ENCODE measurements around the gene STT3B.
"Not testable (repeated sequence)": the region's sequence is repeated elsewhere in the genome, so short reads cannot be mapped to it uniquely, and the experiment has no call there.

STT3B gene

DNA sequence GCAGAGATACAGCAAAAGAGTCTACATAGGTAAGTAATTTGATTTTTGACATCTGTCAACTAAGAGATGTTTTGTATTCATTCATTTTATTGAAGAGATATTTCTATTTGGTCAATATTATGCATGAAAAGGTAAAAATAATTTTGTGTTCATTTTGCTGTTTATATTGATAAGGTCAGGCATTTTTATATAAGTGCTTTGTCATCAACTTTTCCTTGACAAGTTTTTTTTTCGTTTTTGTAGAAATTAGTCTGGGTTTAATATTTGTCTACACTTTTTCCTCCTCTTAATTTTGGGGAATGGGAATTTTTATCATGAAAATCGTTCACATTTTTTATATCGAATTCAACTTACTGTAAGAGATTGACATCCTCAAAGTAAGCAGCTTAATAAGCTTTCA, 67.7 kb downstream of the STT3B start:
- no peak for DNase-seq (ENCODE audit: low spot score)

DNA sequence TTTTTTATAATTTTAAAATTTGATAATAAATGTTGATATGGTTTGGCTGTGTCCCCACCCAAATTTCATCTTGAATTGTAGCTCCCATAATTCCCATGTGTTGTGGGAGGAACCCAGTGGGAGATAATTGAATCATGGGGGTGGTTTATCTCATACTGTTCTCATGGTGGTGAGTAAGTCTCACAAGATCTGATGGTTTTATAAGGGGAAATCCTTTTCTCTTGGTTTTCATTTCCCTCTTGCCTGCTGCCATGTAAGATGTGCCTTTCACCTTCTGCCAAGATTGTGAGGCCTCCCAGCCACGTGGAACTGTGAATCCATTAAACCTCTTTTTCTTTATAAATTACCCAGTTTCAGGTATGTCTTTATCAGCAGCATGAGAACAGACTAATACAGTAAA, 72.6 kb downstream of the STT3B start:
- DNase-seq (ENCODE audit: low spot score), result not testable (repeated sequence)

DNA sequence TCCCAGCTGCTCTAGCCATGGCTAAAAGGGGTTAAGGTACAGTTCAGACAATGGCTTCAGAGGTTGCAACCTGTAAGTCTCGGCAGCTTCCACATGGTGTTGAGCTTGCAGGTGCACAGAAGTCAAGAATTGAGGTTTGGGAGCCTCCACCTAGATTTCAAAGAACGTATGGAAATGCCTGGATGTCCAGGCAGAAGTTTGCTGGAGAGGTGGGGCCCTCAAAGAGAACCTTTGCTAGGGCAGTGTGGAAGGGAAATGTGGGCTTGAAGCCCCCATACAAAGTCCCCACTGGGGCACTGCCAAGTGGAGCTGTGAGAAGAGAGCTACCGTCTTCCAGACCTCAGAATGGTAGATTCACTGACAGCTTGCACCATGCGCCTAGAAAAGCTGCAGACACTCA, 73.7 kb downstream of the STT3B start:
- DNase-seq (ENCODE audit: low spot score), result no peak

DNA sequence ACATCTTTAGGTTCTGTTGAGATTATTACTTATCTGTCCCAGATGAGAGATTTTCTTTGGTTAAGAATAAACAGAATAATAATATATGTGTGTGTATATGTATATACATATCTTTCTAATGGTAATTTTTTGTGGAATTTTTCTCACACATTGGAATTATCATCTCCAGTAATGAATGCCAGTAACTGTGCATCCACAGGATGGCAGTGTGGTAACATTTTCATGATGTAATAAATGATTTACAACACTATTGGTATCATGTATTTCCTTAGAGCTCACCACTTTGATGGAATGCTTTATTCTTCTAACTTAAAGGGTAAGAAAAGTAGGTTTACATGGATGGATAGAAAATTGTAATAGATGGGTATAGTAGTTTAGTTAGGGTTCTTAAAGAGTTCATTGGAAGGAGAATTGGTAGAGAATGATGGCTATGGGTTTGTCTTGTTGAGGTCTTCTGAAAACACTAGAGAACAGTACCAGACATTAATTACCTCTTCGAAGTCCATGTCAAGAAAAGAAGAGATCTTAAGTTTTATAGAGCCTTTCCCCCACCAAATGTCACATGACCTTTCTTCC, 78.1 kb downstream of the STT3B start:
- no peak for DNase-seq (ENCODE audit: low spot score)

DNA sequence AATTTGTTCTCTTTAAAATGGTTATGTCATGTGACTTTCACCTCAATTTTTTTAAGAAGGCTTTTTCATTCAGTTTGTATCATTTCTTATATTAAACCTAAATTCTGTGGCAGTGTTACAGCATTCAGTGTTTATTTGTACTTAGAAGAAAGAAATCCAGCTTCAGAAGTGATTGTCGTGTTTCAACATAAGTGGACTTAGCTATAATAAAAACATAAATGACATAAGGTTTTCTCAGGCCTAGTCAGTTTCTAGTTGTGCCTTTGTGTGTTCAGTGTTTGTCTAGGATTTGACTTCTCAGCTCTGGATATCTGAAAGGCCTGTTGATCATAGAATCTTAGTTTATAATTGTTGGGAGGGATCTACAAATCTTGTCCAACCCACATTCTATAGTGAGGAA, 80.5 kb downstream of the STT3B start:
- DNase-seq (ENCODE audit: low spot score), result no peak

DNA sequence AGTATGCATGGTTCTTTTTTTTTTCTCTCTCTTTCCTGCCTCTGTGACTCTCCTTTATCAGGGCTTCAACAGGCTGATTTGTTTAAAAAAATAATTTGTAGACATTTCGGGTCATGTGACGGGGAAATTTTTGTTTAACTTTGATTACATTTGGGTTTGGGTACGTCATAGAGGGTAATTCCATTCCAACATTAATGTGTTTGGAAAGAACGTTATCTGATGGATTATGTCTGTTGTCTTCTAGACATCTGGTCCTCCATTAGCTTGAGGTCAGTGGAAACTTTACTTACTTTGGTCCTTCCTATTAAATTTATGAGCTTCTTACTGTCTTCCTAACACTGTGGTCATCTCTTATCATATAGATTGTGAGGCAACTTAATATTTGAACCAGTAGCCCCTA, 80.9 kb downstream of the STT3B start:
- no peak for DNase-seq (ENCODE audit: low spot score)

DNA sequence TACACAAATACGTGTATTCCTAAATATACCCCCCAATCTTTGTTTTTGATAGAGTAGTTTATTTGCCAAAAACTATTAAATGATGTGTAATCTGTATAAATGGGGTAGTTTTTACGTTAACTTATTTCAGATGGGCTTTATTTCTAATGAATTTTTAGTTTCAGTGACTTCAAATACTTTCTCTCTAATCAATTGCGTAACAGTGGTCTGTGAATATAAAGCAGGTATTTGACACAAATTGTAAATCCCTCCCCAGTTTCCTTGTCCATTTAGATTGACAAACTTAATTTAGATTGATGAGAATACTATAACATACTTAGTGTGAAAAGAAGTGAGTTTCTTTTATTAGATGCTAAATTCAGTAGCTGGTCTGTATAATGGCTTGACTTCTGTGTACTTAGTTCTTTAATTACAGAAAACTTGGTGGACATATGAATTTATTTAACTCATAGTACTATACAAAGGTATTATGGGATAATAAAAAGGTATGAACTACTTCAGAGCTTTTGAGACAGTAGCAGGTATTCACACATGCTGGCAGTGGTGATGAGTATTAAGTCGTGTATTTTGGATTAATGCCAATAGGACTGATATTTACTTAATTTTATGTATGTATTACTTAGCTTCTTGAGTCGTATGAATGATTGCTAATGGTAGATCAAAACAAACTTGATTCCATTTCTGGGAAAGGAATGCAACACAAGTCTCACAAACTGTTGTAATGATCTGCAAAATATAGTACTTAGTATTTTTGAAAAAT, 81.6 kb downstream of the STT3B start:
- DNase-seq (ENCODE audit: low spot score), result no peak

DNA sequence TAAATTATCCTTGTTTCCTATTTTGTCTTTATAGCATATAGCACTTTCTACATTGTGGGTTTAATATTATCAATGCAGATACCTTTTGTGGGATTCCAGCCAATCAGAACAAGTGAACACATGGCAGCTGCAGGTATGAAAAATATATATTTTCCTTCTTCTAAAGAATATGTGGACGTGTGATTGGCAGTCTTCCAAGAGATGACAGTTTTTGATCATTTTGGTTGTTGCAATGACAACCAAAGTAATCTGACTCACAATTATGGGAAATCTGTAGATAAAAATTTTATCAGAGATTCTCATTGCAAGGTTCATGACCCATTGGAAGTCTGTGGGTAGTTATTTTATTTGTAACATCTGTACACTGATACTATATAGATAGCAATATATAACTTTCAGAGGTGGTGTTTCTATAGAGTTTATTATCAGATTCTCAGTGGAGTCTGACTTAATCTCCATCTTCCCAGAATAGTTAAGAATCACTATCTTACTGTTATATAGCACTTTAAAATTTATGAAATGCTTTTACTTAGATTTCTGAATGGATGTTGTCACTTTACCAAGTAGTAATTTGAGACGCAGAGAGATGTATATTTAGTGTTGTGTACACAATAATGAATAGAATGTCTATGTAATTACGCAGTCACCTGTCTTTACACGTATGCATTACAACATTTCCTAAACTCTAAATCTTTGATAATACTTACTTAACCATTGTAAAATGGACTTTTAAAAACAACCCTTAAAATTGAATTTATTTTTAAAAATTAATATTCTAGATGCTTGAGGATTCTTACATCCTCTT, 82.5 kb downstream of the STT3B start:
- no peak for DNase-seq (ENCODE audit: low spot score)

DNA sequence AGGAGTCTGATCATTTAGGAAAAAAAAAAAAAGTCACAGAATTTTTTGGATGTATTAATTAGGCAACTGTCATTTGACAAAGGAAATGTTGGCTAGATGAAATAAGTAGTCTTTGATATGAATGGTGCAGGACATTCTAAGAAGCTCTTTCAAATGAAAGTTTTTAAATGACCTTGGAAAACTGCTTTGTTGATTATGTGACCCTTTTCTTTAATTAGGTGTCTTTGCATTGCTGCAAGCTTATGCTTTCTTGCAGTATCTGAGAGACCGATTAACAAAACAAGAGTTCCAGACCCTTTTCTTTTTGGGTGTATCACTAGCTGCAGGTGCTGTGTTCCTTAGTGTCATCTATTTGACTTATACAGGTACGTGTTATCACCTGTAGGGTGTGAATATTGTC, 84.0 kb downstream of the STT3B start:
- DNase-seq (ENCODE audit: low spot score), result no peak

DNA sequence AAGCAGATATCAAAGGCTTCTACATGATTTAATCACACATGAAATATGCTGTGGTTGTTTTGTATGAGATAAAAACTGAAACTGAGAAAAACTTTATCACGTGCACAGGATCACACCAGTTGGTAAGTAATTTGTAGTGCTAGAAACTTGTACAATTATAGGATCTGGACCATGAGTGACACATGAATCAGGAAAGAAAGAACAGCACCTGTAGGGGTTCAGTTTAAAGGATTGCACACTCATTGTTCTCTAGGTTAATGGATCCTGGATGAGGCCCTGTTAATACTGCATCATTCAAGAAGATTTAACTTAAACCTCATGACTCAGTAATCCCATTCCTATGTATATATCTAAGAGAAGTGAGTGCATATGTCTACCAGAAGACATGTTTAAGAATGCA, 87.9 kb downstream of the STT3B start:
- DNase-seq (ENCODE audit: low spot score), result no peak

DNA sequence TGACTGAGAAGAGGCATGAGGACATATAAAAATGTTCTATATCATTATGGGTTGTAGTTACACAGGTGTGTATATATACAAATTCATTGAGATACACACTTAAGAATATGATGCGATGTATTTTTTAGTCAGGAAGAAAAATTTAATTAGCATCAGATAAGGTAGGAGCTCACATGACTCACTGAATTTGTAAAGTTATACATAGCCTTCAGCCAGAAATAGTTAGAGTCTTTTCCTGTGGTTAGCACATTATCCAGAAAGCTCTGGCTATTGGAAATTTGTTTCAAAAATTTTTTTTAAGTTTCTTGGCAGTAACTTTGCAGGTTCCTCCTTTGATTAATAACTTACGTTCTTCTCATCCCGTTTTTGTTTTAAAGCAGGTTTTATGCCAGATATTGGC, 88.6 kb downstream of the STT3B start:
- no peak for DNase-seq (ENCODE audit: low spot score)

DNA sequence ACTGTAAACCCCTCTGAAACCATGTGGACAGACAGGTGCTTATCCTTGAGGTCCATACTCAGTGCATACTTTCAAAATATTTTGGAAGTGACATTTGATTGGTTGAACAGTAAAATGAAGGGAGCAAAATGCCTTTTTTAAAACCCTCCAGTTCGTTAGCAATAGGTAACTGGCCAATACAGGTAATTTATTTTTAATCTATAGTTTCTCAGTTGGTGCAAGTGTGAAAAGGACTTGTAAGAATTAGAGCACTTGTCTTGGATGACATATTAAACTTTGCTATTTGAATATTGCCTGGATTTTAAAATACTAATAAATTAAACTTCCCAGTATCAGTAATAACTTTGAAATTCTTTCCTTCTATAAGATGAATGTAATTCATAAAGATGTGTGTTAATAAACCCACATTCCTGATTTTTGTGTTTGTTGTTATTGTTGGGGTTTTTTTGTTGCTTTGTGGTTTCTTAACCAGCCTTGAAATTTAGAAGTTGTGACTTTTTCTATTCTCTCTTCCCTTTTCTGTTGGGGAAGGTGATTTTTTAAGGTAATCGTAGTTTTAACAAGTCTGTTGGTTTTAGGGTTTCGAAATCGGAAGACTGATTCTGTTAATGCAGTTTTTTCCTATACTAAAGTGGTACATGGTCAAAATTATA, 90.0 kb downstream of the STT3B start:
- no peak for DNase-seq (ENCODE audit: low spot score)

DNA sequence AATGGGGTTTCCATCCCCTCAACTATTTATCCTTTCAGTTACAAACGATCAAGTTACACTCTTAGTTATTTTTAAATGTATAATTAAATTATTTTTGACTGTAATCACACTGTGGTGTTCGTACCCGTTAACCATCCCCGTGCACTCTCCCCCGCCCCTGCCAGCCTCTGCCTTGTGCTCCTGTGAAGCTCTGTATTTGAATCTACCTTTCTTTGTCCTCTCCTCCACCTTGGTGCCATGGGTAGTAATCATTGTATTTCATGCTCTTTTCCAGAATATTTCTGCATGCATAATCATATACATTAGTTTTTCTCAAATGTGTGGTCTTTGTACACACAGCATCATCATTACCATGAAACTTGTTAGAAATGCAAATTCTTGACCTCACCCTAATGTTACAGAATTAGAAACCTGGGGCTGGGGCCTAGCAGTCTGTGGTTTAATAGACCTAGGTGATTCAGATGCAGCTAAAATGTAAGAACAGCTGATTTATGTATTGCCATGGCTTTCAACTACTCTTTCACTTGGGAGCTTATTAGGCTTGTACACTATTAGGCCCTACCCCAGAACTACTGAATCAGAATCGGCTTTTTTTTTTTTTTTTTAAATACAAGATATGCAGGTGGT, 91.5 kb downstream of the STT3B start:
- DNase-seq (ENCODE audit: low spot score), result no peak

DNA sequence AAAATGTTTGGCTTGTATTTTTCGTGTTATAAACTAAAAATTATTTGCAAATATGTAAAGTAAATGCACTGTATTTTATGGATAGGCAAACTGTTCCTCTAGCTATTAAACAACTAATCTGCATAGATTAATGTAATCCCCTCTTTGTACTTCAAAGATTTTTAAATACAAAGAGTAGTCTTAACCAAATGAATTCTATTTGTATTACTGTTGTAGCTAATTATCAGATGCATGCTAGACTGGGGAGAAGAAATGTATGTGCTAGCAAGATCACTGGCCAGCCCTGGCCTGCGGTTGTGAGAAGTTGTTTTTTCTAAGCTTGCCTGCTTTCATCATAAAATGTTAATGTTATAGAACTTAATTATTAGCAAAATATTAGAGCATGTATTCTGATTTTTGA, 92.6 kb downstream of the STT3B start:
- no peak for DNase-seq (ENCODE audit: low spot score)

DNA sequence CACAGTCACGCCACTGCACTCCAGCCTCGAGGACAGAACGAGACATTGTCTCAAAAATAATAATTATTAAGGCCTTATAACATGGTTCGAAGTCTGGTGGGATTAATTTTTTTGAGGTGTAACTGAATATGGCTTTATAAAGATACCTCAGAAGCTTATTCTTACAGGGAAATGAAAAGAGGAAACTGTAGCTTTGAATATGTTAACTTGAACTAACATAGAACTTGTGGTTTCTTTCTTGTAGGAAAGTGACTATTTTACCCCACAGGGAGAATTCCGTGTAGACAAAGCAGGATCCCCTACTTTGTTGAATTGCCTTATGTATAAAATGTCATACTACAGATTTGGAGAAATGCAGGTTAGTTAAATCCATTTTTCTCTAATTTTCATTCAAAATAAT, 96.3 kb downstream of the STT3B start:
- DNase-seq (ENCODE audit: low spot score), result no peak

DNA sequence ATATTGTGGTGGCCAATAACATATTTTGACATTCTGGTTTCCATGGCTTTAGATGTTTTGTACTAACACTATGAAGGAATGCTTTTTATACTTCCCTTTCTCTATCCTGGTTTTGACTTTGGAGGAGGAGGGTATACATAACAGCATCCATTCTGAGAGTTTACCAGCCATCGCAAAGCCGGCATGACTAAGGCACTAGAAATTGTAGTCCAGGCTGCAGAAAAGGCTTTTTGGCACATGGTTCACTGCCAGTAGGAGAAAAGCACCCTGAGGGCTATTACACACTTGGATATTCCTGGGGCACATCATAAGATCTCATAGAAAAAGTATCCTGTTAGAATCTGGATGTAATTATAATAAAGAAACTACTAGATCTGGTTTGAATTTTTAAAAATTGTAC, 101.8 kb downstream of the STT3B start:
- DNase-seq (ENCODE audit: low spot score), result no peak

DNA sequence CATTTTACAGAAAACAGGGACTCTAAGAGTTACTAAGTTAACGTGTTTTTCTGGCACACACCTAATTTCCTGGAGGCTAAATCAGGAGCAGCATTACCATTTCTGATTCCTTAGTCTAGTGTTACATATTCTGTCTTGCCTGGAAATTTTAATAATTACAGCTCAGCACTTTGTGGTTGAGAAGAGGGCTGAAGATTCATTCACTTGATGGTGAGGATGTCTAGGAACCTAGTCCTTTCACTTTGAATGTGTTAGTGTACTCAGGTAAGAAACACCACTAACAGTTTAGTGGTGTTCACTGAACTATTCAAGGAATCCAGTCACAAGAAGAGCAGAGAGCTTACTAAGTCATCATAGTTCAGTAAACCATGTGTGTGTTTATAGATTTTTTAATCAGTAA, 102.8 kb downstream of the STT3B start:
- DNase-seq (ENCODE audit: low spot score), result no peak

DNA sequence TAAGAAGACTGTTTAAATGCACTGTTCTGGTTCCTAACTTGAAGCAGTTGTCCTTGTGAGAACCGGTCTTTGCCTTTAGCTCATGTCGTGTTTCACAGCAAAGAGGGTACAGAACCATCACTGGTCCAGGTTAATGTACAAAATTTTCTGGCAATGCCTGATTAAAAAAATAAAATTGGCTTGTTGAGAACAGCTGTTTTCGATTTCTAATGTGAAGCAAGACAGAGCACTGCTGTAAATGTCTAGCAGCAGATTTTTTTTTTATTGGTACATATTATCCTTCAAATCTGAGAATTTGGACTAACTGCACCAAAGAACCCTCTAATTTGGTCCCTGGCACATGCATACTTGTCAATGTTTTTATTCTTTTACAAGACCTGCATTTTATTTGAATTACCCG, 103.3 kb downstream of the STT3B start:
- no peak for DNase-seq (ENCODE audit: low spot score)

DNA sequence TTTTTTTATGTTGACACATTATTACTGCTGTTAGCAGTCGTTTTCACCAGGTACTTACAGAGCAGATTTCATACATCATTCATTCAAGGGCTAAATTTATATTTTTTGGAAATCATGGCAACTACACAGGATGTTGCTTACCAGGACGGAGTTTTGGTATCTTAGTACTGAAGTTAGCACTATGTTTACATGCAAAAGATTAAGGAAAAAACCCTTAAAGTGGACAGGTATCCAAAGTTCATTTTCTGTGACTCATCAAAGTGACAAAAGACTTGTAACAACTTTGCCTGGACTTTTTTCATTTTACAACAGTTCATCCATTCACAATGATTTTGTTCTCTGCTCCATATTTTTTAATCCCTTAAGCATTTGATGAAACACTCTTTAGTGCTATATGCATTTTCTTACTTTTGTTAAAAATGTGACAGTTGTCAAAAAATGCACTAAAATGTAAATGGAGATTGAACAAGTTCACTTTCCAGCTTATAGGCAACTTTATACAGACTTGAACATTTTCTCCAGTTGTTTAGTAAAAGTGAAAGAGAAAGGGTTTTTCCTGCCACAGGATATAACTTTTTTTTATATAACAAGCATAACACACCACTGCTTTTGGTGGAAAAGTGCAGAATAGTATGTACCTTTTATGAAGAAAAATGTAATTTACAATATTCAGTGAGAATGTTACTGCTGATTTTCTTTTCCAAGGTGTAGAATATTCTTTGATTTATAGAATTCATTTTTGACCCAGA, 104.1 kb downstream of the STT3B start:
- DNase-seq (ENCODE audit: low spot score), result no peak

DNA sequence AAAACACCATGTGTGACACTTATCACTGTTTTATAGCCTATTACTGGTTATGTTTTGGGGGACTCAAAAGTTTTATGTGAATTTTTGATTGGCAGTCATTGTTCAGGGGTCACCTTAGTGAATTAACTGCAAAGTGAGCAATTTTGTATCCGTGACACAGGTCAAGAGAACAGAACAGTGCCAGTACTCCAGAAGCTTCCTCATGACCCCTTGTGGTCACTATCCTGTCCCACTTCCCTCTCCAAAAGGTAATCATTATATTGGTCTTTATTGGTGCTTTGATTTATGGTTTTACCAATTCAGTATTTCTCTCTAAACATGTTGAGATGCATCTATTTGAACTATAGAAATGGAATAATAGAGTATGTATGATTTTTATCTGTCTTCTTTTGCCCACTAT, 107.1 kb downstream of the STT3B start:
- no peak for DNase-seq (ENCODE audit: low spot score)

DNA sequence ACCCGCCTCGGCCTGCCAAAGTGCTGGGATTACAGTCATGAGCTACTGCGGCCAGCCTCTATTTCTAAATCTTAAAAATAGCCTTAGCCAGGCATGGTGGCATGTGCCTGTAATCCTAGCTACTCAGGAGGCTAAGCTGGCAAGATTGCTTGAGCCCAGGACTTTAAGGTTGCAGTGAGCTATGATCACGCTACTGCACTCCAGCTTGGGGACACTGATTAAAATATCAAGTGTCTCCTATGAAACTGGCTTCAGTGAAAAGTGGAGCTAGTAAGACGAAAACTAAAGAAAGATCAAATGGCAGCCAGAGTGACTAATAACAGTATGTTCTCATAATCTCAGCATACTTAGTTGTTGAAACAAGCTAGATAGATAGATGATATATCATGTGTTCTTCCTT, 112.5 kb downstream of the STT3B start:
- DNase-seq (ENCODE audit: low spot score), result no peak

All from hematopoietic multipotent progenitor cell treated with erythropoietin and hydrocortisone succinate and interleukin-3 and kit ligand, for 17 days (in vitro differentiated cells).